Measurements from ENCODE around the gene HCFC1. TPM values are rescaled to one million over a fixed set of nuclear protein-coding genes. Genes with fewer than 3 reads are reported as not detected.

HCFC1 gene
- total RNA-seq, 2 donors from 2014 or later: 36.6 to 80.5 TPM

DNA sequence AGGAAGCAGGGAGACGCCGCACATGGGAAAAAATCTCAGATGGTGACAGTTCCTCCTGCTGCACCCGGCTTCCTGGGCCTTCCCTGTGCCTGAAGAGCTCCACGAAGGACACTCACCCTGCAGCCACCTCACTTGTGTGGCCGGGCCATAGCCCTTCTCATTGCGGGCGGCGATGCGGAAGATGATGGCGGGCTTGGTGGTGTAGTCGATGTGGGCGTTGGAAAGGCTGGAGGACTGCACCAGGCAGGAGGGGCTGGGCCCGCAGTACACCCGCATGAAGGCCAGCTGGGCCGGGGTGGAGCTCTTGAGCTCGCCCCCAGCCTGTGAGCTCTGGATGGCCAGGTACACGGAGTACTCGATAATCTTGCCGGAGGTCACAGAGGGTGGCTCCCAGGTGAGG lies 21.5 kb downstream of the HCFC1 start:
- Histone ChIP-seq H3K9ac (ENCODE audit: low read depth in 2 of 2, low read length in 2 of 2) (no peak overlapping the region), H3K36me3 (no peaks in the 10 kb centered on the region), H3K4me3 (no peak overlapping the region), H3K27ac (no peak overlapping the region), H3K9me3 (no peaks in the 10 kb centered on the region), H3K27me3 (no peaks in the 10 kb centered on the region), H3K4me1 (no peaks in the 10 kb centered on the region)
- intact Hi-C loops (cut with DNase I): loop anchor here (5.0 to 10.0 kb wide), 2 partner anchors 188 to 405 kb away; partner anchors contain the start of gene PLXNB3
- no peak for TF ChIP-seq CTCF (IDR thresholded peaks at IDR 0.05)
- no peak for DNase-seq

- DNase-seq: no peak
- no peaks in the 10 kb centered on the region for H3K4me1 ChIP-seq
- H3K36me3 ChIP-seq: no peaks in the 10 kb centered on the region
Measured at GRCh38 chrX:153948847-153949805, 22.5 kb downstream of the HCFC1 start.

DNA sequence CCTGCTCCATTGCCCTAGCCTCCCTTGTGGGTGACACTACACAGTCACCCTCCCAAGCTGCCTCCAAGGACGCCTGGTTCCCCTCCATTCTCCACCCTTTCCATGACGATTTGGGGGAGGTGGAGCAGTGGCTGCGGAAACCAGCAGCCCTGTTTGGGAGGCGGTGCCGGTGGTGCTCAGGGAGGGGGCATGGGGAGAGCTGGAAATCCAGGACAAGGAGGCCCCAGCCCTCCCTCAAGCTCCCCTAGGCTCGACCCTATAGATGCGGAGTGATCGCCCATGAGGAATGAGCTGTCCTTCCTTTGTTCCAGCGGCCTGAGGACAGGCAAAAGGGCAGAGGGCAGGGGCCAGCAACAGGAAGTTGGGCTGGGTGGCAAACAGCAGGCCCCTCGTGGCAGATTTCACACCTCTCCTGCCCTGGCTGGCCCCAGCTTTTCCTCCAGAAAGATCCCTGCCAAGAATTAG lies 23.6 kb downstream of the HCFC1 start:
- intact Hi-C loops (cut with DNase I): no loop called here

More at GRCh38 chrX:153948847-153949805, 22.5 kb downstream of the HCFC1 start:
- Histone ChIP-seq H3K27me3 (no peaks in the 10 kb centered on the region), H3K9ac (ENCODE audit: low read depth in 2 of 2, low read length in 2 of 2) (no peak overlapping the region), H3K27ac (no peak overlapping the region), H3K9me3 (no peaks in the 10 kb centered on the region), H3K4me3 (no peak overlapping the region)
- intact Hi-C loops (cut with DNase I): no loop called here
- TF ChIP-seq CTCF (IDR thresholded peaks at IDR 0.05): no peak

GRCh38 chrX:153947009-153947769 lies 24.4 kb downstream of the HCFC1 start:
- Histone ChIP-seq H3K36me3 (no peaks in the 10 kb centered on the region), H3K4me3 (no peak overlapping the region), H3K9me3 (no peaks in the 10 kb centered on the region), H3K27me3 (no peaks in the 10 kb centered on the region), H3K27ac (no peak overlapping the region), H3K4me1 (no peaks in the 10 kb centered on the region), H3K9ac (ENCODE audit: low read depth in 2 of 2, low read length in 2 of 2) (no peak overlapping the region)
- peak; percentile 84 for DNase-seq
- intact Hi-C loops (cut with DNase I): no loop called here
- peak; percentile 84 for TF ChIP-seq CTCF (IDR thresholded peaks at IDR 0.05)

More for the DNA sequence above, 23.6 kb downstream of the HCFC1 start:
- H3K4me1 ChIP-seq: no peaks in the 10 kb centered on the region
- no peak for DNase-seq
- no peaks in the 10 kb centered on the region for H3K27me3 ChIP-seq
- no peak overlapping the region for H3K9ac ChIP-seq (ENCODE audit: low read depth in 2 of 2, low read length in 2 of 2)
- H3K36me3 ChIP-seq: no peaks in the 10 kb centered on the region
- no peak overlapping the region for H3K27ac ChIP-seq
- no peak overlapping the region for H3K4me3 ChIP-seq
- TF ChIP-seq CTCF (IDR thresholded peaks at IDR 0.05): no peak
- no peaks in the 10 kb centered on the region for H3K9me3 ChIP-seq
